Measurements from ENCODE around the gene CCNY.
A peak's percentile ranks its signal among the peaks of the same experiment; 100 is the strongest.

- TF ChIP-seq CTCF (conservative IDR thresholded peaks at IDR 0.05 in 1 of 2, IDR thresholded peaks at IDR 0.05 in 1 of 2; ENCODE audit: extremely low read depth in 1 of 2, insufficient read depth in 1 of 2, low read depth in 1 of 2, low read length in 2 of 2) (peak; percentile 99 to 100), EZH2 (IDR thresholded peaks at IDR 0.05; ENCODE audit: borderline replicate concordance, low read length) (no peak)
These were observed 227.1 kb downstream of the CCNY start for GRCh38 chr10:35563261-35563891.

All from mammary epithelial cell (primary cell).